ENCODE measurements around the gene CHMP1A.

DNA sequence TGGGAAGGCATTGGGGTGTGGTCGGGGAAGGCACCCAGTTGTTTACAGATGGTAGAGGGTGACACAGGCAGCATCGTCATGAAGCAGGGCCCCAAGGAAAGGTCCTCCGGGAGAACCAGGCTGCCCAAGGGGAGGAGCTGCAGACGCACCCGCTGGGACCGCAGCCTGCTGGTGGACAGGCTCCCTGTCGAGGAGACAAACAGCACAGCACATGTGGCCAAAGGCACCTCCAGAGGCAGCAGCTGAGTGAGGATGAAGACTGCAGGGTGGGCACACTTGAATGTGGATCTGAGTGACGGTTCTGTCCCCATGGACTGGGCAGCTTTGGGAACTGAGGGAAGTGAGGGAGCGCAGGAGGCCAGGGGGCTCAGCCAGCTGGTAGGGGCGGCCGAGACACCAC, 12.4 kb downstream of the CHMP1A start:
- TF ChIP-seq GATA2 (IDR thresholded peaks at IDR 0.05; ENCODE audit: low read depth, low read length) (no peak), GATA3 (IDR thresholded peaks at IDR 0.05; ENCODE audit: low read depth, low read length) (no peak)
